Measurements from ENCODE around the gene ARID2.

Gene ARID2

DNA sequence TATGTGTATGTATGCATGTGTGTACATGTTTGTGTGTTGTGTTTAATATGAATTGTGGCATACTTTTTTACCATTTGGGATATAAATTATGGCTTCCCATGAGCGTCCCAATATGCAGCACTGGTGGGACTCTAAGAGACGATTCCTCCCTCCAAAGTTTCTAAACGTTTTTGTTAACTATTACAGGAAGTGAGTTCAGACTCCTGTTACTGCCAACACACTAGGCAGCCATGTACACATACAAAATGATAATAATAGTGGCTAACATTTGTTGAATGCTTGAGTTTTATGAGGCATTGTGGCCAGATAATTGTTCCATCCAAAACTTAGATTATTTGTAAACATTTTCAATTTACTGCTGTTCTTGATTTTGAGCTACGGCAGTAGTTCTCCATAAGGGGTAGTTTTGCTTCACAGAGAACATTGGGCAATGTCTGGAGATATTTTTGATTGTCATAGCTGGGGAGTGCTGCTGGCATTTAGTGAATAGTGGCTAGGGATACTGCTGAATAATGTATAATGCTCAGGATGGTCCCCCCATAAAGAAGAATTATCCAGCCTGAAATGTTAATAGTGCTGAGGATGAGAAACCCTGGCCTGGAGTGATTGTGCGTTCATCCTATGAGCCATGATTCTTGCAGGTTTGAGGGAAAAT lies 45.1 kb downstream of the ARID2 start:
- no peak for TF ChIP-seq POLR2AphosphoS5 (IDR thresholded peaks at IDR 0.05; ENCODE audit: low read depth, low read length)
- no peak for TF ChIP-seq REST (IDR thresholded peaks at IDR 0.05; ENCODE audit: insufficient read depth in 1 of 2, low read depth in 2 of 2, low read length in 2 of 2)
- TF ChIP-seq FOXP2 (optimal IDR thresholded peaks at IDR 0.05; ENCODE audit: borderline replicate concordance, extremely low read depth, extremely low read length, insufficient read depth): no peak
- no peak for TF ChIP-seq SIN3A (IDR thresholded peaks at IDR 0.05; ENCODE audit: borderline replicate concordance, insufficient read depth, low read length)

- TF ChIP-seq POLR2AphosphoS5 (IDR thresholded peaks at IDR 0.05; ENCODE audit: low read depth, low read length) (no peak), REST (IDR thresholded peaks at IDR 0.05; ENCODE audit: insufficient read depth in 1 of 2, low read depth in 2 of 2, low read length in 2 of 2) (no peak)
Measured at GRCh38 chr12:45775465-45775864, 46.0 kb downstream of the ARID2 start.

DNA sequence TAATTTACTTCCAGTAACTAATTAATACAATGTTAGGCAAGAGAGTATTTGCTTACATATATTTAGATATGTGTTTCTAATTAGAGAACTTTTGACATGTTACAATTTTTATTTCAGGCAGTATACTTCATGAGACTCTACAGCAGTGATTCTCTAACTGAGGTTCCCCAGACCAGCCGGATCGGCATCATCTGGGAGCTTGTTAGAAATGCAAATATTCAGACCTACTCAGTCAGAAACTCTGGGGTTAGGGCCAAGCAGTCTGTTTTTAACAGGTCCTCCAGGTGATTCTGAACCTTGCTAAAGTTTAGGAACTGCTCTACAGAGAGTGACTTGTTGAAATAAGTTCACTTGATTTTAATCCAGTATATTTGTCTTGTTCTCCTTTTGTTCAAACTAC lies 46.5 kb downstream of the ARID2 start:
- no peak for TF ChIP-seq POLR2AphosphoS5 (IDR thresholded peaks at IDR 0.05; ENCODE audit: low read depth, low read length)
- no peak for TF ChIP-seq FOXP2 (optimal IDR thresholded peaks at IDR 0.05; ENCODE audit: borderline replicate concordance, extremely low read depth, extremely low read length, insufficient read depth)
- no peak for TF ChIP-seq SIN3A (IDR thresholded peaks at IDR 0.05; ENCODE audit: borderline replicate concordance, insufficient read depth, low read length)
- no peak for TF ChIP-seq TAF1 (IDR thresholded peaks at IDR 0.05; ENCODE audit: borderline replicate concordance, insufficient read depth, low read length)
- no peak for TF ChIP-seq REST (IDR thresholded peaks at IDR 0.05; ENCODE audit: insufficient read depth in 1 of 2, low read depth in 2 of 2, low read length in 2 of 2)

GRCh38 chr12:45779936-45780335 lies 50.4 kb downstream of the ARID2 start:
- TF ChIP-seq FOXP2 (optimal IDR thresholded peaks at IDR 0.05; ENCODE audit: borderline replicate concordance, extremely low read depth, extremely low read length, insufficient read depth) (no peak), POLR2AphosphoS5 (IDR thresholded peaks at IDR 0.05; ENCODE audit: low read depth, low read length) (no peak), TAF1 (IDR thresholded peaks at IDR 0.05; ENCODE audit: borderline replicate concordance, insufficient read depth, low read length) (no peak), REST (IDR thresholded peaks at IDR 0.05; ENCODE audit: insufficient read depth in 1 of 2, low read depth in 2 of 2, low read length in 2 of 2) (no peak), SIN3A (IDR thresholded peaks at IDR 0.05; ENCODE audit: borderline replicate concordance, insufficient read depth, low read length) (no peak)

DNA sequence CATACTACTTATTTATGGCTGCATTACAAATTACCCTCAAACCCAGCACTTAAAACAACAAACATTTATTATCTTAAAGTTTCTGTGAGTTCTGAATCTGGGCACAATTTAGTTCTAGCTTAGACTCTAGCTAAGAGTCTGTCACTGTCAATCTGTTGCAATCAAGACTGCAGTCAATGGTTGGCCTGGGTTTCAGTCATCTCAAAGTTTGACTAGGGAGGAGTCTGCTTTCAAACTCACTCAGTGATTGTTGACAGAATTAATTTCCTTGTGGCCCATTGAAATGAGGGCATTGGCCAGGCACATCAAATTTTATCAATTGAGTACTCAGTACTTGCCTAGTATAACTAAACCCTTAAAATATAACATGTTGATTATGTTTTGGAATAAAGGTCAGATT lies 51.6 kb downstream of the ARID2 start:
- TF ChIP-seq REST (IDR thresholded peaks at IDR 0.05; ENCODE audit: insufficient read depth in 1 of 2, low read depth in 2 of 2, low read length in 2 of 2) (no peak), SIN3A (IDR thresholded peaks at IDR 0.05; ENCODE audit: borderline replicate concordance, insufficient read depth, low read length) (no peak), FOXP2 (optimal IDR thresholded peaks at IDR 0.05; ENCODE audit: borderline replicate concordance, extremely low read depth, extremely low read length, insufficient read depth) (no peak), POLR2AphosphoS5 (IDR thresholded peaks at IDR 0.05; ENCODE audit: low read depth, low read length) (no peak), TAF1 (IDR thresholded peaks at IDR 0.05; ENCODE audit: borderline replicate concordance, insufficient read depth, low read length) (no peak)

Data from PFSK-1 (cell line).